Thoracic aorta (tissue), 2 donors: ENCODE results near the gene TRIO. TPM values are rescaled to one million over a fixed set of nuclear protein-coding genes. Genes with fewer than 3 reads are reported as not detected.
A peak's percentile ranks its signal among the peaks of the same experiment; 100 is the strongest.

Experiments used
- ATAC-seq: fragments of 150-250 bp; one replicate; pipeline ENCODE4 v1.8.0; 2017; ENCODE audit warnings: low read depth; ENCODE audit not compliant: insufficient number of reproducible peaks, low FRiP score
- DNase-seq: peaks from one replicate; pipeline ENCODE4 v3.0.0-alpha.2; 2020; ENCODE audit warnings: low spot score
- H3K27ac ChIP-seq, 2 donors: fragments of 200-600 bp; sonication (generic); 1 replicate in 1 of 2; 2 replicates in 1 of 2; pipeline ENCODE4 v1.5.1; 2016; ENCODE audit warnings: mild to moderate bottlenecking in 2 of 2, moderate library complexity in 2 of 2
- H3K27me3 ChIP-seq: fragments of 200-600 bp; sonication (generic); replicated peaks from 2 replicates; pipeline ENCODE4 v1.6.0; 2016; ENCODE audit warnings: mild to moderate bottlenecking; ENCODE audit not compliant: insufficient read depth
- H3K36me3 ChIP-seq: fragments of 200-600 bp; sonication (generic); one replicate; pipeline ENCODE4 v1.5.1; 2016
- H3K4me1 ChIP-seq, 2 donors: fragments of 200-600 bp; sonication (generic); 1 replicate in 1 of 2; 2 replicates in 1 of 2; pipeline versions ENCODE4 v1.5.1 to v1.6.0; 2016; ENCODE audit warnings: low read depth in 2 of 2, mild to moderate bottlenecking in 1 of 2; ENCODE audit not compliant: control insufficient read depth in 1 of 2
- H3K4me3 ChIP-seq: fragments of 200-600 bp; sonication (generic); 2 replicates; pipeline ENCODE4 v1.5.1; 2016; ENCODE audit warnings: mild to moderate bottlenecking
- H3K9me3 ChIP-seq: fragments of 200-600 bp; sonication (generic); 2 replicates; pipeline ENCODE4 v1.5.1; 2016
- CTCF ChIP-seq: fragments of 200-600 bp; sonication (generic); IDR thresholded peaks from one replicate; pipeline ENCODE4 v1.5.1; 2019; ENCODE audit warnings: antibody characterized with exemption
- total RNA-seq, 2 donors: library from RNA; depleted of rRNA; stranded (reverse); fragments of >200 nt; gene quantifications; one replicate each; pipeline versions ENCODE4 v1.1.0 to v1.2.3, GENCODE V29; 2016

TRIO gene
- total RNA-seq, 2 donors from 2014 or later = 219 to 300 TPM

- no peak for DNase-seq
- H3K36me3 ChIP-seq = no peaks in the 10 kb centered on the region
- peak overlapping the region; percentile 90 to 99 for H3K27ac ChIP-seq
- ATAC-seq = peak; percentile 21
- no peaks in the 10 kb centered on the region for H3K9me3 ChIP-seq
- no peak for TF ChIP-seq CTCF
- peak overlapping the region; percentile 97 for H3K4me3 ChIP-seq
- H3K27me3 ChIP-seq = no peaks in the 10 kb centered on the region
- H3K4me1 ChIP-seq = peaks cover 25 to 40% of the 10 kb centered on the region in 2 donors
Measured at GRCh38 chr5:14143546-14143840, 351 bp downstream of the TRIO start.

GRCh38 chr5:14143841-14144585 lies 871 bp downstream of the TRIO start:
- ATAC-seq = peak; percentile 2

GRCh38 chr5:14144586-14145434 lies 1.7 kb downstream of the TRIO start:
- Histone ChIP-seq H3K36me3 (no peaks in the 10 kb centered on the region), H3K4me3 (peak overlapping the region; percentile 97), H3K27ac (peak overlapping the region; percentile 90 to 99), H3K4me1 (peaks cover 37 to 54% of the 10 kb centered on the region in 2 donors), H3K9me3 (no peaks in the 10 kb centered on the region), H3K27me3 (no peaks in the 10 kb centered on the region)
- TF ChIP-seq CTCF = no peak
- DNase-seq (no peak), ATAC-seq (no peak)

More at GRCh38 chr5:14143841-14144585, 871 bp downstream of the TRIO start:
- DNase-seq = no peak
- H3K36me3 ChIP-seq = no peaks in the 10 kb centered on the region
- no peaks in the 10 kb centered on the region for H3K27me3 ChIP-seq
- no peaks in the 10 kb centered on the region for H3K9me3 ChIP-seq
- peaks cover 31 to 46% of the 10 kb centered on the region in 2 donors for H3K4me1 ChIP-seq
- TF ChIP-seq CTCF = no peak
- peak overlapping the region; percentile 90 to 99 for H3K27ac ChIP-seq
- peak overlapping the region; percentile 97 for H3K4me3 ChIP-seq

- TF ChIP-seq CTCF = no peak
- DNase-seq (no peak), ATAC-seq (no peak)
- peak overlapping the region; percentile 90 to 99 for H3K27ac ChIP-seq
- H3K36me3 ChIP-seq = no peaks in the 10 kb centered on the region
- no peaks in the 10 kb centered on the region for H3K27me3 ChIP-seq
- H3K9me3 ChIP-seq = no peaks in the 10 kb centered on the region
- peaks cover 37 to 56% of the 10 kb centered on the region in 2 donors for H3K4me1 ChIP-seq
- H3K4me3 ChIP-seq = peak overlapping the region; percentile 97
Measured at GRCh38 chr5:14145435-14146334, 2.5 kb downstream of the TRIO start.
